ENCODE measurements around the gene BDH1. TPM values are rescaled to one million over a fixed set of nuclear protein-coding genes. Genes with fewer than 3 reads are reported as not detected.
A peak's percentile ranks its signal among the peaks of the same experiment; 100 is the strongest.
"Not testable (repeated sequence)": the region's sequence is repeated elsewhere in the genome, so short reads cannot be mapped to it uniquely, and the experiment has no call there.

The BDH1 gene, protein sequence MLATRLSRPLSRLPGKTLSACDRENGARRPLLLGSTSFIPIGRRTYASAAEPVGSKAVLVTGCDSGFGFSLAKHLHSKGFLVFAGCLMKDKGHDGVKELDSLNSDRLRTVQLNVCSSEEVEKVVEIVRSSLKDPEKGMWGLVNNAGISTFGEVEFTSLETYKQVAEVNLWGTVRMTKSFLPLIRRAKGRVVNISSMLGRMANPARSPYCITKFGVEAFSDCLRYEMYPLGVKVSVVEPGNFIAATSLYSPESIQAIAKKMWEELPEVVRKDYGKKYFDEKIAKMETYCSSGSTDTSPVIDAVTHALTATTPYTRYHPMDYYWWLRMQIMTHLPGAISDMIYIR
- 51.5 and 71.2 TPM in 2 replicates for total RNA-seq (2014; rRNA removed; shearing (Covaris generic))

DNA sequence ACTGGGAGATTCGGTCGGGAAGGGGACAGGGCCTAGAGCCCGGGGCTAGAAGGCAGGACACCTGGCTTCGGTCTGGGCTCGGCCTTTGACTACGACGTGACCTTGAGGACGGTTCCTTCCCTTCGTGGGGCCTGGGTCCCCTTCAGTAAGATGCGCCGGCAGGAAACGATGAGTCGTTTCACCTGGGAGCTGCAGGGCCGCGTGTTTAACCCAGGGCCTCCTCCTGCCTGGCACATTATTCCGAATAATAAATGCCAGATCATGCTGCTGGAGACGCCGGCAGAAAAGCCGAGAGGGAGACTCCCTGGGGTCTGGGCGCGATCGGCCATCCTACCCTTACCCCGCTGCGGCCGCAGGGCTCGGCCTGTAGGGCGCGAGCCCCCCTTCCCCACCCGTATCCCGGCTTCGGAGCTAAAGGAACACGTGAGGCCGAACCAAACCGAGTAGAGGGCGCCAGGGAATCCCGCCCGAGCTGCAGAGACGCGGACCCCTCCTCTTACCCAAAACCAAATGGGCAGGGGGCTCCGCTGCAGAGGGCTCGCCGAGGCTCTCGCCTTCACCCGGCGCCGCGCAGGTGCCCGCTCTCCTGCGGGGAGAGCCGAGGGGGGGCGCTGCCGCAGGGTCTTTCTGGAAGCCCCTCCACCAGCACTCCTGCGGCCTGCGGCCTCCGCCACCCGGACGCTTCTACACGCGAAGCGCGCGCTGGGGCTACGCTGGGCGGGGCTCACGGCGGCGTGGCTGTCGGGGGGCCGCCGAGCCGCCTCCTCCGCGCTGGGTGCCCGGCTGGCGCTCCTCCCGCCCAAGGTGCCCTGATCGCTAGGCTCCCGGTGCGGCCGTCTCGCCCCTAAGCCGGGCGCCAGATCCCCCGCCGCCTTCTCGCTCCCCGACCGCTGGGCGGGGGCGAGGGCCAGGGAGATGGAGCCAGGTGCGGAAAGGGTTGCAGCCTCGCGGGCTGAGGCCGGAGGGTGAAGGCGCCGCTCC is at the start of gene BDH1:
BDH1 (minus strand) TSS at position 688 of the 981 bp plus-strand sequence. CDS start 9,525 bp downstream, outside the sequence.
- peak; percentile 61 for DNase-seq (ENCODE audit: low spot score)

- DNase-seq (ENCODE audit: low spot score), result no peak
Measured at GRCh38 chr3:197603317-197603933, 47.7 kb upstream of the BDH1 start.

- not testable (repeated sequence) for DNase-seq (ENCODE audit: low spot score)
Measured at GRCh38 chr3:197602351-197602750, 46.6 kb upstream of the BDH1 start.

DNA sequence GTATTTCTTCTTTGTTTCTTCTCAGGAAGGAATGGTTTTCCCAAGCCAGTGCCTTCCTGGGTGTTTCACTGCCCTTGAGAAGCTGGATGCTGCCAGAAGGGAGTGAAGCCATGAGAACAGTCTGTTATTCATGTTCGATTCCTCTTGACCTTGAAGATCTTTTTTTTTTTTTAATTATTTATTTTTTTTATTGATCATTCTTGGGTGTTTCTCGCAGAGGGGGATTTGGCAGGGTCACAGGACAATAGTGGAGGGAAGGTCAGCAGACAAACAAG is 45.7 kb upstream of the BDH1 start:
- not testable (repeated sequence) for DNase-seq (ENCODE audit: low spot score)

GRCh38 chr3:197600796-197601565 is 45.2 kb upstream of the BDH1 start:
- no peak for DNase-seq (ENCODE audit: low spot score)

GRCh38 chr3:197599089-197599765 is 43.5 kb upstream of the BDH1 start:
- DNase-seq (ENCODE audit: low spot score), result peak; percentile 87

DNA sequence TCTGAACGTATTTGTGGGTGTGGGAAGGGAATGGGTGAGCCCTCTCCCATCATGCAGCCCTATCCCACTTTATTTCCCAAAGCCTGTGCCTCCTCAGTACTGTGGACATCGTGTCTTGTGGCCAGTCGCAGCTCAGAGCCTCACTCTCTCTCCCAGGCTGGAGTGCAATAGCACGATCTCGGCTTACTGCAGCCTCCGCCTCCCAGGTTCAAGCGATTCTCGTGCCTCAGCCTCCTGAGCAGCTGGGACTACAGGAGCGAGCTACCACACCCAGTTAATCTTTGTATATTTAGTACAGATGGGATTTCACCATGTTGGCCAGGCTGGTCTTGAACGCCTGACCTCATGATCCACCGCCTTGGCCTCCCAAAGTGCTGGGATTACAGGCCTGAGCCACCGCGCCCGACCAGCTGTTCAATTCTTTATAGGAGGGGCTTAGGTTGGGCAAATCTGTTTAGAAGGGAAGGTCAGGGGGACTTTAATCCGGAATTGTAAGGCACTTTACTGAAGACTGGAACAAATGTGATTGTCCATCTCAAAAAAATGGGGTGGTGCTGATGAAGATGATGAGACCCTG is 42.7 kb upstream of the BDH1 start:
- no peak for DNase-seq (ENCODE audit: low spot score)

DNA sequence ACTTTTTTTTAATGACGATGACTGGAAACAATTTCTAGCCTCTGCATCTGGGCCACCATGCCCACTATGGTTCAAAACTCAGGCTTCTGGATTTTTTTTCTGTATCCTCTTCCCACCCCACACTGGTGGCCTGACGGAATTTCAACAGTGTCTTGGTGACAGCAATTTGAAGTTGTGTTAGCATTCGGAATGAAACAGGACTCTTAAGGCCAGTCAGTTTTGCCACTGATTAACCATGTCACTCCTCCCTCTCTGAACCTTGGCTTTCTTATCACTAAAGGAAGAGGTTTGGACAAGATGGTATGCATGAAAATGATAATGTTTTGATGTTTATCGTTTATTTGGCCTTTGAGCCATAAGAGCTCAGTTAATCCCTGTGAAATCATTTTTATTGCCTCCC is 41.6 kb upstream of the BDH1 start:
- peak; percentile 49 for DNase-seq (ENCODE audit: low spot score)

DNA sequence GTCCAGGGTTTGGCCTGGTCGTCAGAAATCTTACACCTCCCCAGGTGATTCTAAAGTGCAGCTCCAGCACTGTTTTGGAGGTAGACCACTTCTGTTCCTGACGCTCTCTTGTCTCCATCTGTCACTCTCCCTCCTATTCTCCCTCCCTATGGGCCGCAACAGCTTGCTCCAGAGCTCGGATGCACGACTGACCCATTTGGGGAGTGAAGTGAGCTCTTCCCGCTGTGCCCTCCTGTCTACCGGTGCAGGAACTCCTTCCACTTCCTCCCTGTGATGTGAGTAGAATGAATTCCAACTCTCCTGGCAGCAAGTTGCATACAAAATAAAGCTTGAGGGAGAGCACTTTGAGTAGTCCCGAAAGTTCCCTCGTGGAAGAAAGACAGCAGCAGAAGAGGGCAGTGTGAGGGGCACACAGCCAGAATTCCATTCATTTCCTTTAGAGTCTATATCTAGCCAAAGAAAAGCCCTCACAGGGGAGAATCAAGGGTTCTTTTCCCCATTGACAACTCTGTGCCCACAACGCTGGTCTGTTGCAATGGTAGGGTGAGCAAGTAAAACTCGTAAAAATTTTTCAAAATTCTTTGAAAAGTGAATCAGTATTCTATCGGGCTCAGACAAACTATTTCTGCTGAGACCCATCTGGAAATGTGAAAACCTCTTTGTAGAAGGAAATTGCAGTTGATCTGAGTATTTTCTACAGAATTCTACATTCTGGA is 39.9 kb upstream of the BDH1 start:
- DNase-seq (ENCODE audit: low spot score), result no peak

GRCh38 chr3:197593046-197593380 is 37.2 kb upstream of the BDH1 start:
- no peak for DNase-seq (ENCODE audit: low spot score)

GRCh38 chr3:197592361-197593045 is 36.7 kb upstream of the BDH1 start:
- no peak for DNase-seq (ENCODE audit: low spot score)

DNA sequence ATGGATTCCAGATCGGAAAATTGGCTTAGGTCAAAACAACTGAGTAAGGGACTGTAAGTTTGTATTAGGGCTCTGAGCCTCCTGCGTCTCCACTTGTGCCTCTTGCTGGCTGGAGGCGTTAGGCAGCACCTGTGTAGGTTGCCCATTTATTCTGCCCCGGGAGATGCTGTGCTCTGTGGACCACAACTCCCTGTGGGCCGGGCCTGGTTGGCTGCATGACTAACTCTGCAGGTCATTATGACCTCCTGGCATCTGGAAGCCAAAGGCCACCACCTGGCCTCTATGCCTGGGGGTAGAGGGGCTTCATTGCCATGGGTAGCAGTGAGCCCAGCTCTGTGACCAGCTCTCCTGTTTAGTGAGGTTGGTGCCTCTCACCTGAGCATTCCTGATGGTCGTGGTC is 36.0 kb upstream of the BDH1 start:
- DNase-seq (ENCODE audit: low spot score), result no peak

GRCh38 chr3:197590313-197590962 is 34.7 kb upstream of the BDH1 start:
- DNase-seq (ENCODE audit: low spot score), result peak; percentile 95

GRCh38 chr3:197589545-197589944 is 33.8 kb upstream of the BDH1 start:
- no peak for DNase-seq (ENCODE audit: low spot score)

DNA sequence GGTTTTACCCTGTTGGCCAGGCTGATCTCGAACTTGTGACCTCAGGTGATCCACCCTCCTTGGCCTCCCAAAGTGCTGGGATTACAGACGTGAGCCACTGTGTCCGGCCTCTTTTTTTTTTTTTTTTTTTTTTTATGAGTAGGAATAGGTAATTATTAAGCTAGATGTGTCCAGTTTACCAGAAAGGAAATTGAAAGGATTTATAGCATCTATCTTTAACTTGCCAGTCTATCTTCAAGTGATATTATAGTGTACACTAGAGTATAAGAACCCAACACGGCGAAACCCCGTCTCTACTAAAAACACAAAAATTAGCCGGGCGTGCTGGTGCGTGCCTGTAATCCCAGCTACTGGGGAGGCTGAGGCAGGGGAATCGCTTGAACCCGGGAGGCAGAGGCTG is 31.0 kb upstream of the BDH1 start:
- DNase-seq (ENCODE audit: low spot score), result not testable (repeated sequence)

DNA sequence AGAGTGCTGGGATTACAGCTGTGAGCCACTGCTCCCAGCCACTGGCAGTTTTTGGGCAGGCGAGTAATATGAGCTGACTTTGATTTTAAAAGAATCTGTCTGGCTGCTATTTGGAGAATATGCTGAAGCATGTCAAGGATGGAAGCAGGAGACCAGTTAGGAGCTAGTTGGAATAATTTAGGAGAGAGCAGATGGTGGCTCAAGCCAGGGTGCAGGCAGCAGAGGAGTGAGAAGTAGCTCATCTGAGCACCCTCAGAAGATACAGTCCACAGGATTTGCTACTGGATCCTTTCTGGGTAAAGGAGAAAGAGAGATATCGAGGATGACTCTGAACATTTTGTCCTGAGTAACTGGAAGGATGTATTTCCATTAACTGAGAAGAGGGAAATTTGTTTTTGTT is 30.4 kb upstream of the BDH1 start:
- DNase-seq (ENCODE audit: low spot score), result no peak

- no peak for DNase-seq (ENCODE audit: low spot score)
Measured at GRCh38 chr3:197584733-197585132, 29.0 kb upstream of the BDH1 start.

GRCh38 chr3:197583371-197583770 is 27.6 kb upstream of the BDH1 start:
- no peak for DNase-seq (ENCODE audit: low spot score)

GRCh38 chr3:197580253-197580691 is 24.5 kb upstream of the BDH1 start:
- DNase-seq (ENCODE audit: low spot score), result no peak
